HCT116 (cell line): Measurements from ENCODE around the gene TMEM98. TPM values are rescaled to one million over a fixed set of nuclear protein-coding genes. Genes with fewer than 3 reads are reported as not detected.

Source experiments
- ATAC-seq: fragments of 200-7000 bp; cut with Tn5 transposase; 2 replicates; pipeline ENCODE4 v1.9.1; 2020; ENCODE audit warnings: mild to moderate bottlenecking, moderate library complexity
- BruUV-seq: library from RNA; stranded (reverse); fragments of 400-500 nt; replicated peaks from 2 replicates; lab custom pipeline; 2021; lab: Mats Ljungman, UMichigan
- CTCF ChIA-PET: fragments of 300-600 bp; sonication (Branson Sonifier 250); formaldehyde crosslinking; loops from one replicate; lab custom pipeline; 2021; ENCODE audit warnings: antibody characterized with exemption; lab: Charles Lee
- POLR2A ChIA-PET: fragments of 300-600, 350-600 bp; sonication (Branson Sonifier 250); formaldehyde crosslinking; loops from one replicate; lab custom pipeline; 2021; ENCODE audit warnings: antibody characterized with exemption; lab: Charles Lee
- RAD21 ChIA-PET, 2 experiments: fragments of 300-600 bp; sonication (Branson Sonifier 250); formaldehyde crosslinking; loops; one replicate each; lab custom pipeline; 2023; ENCODE audit warnings: low total read pairs in 2 of 2; ENCODE audit not compliant: uncharacterized antibody in 2 of 2, unreplicated experiment in 2 of 2, low non-redundant PET in 1 of 2; lab: Charles Lee
- DNase-seq: peaks from one replicate; pipeline ENCODE4 v3.0.0-alpha.2; 2010; ENCODE audit warnings: low read depth, low spot score
- H2AFZ ChIP-seq: fragments of 200-600 bp; shearing (Covaris generic), sonication (generic); 2 replicates; pipeline ENCODE4 v1.6.1; 2017; ENCODE audit warnings: low read depth, mixed run types, mixed read lengths, antibody characterized with exemption, low read length; ENCODE audit not compliant: poor library complexity, severe bottlenecking
- H3K27ac ChIP-seq: 2 replicates; pipeline ENCODE4 v1.5.1; 2012; ENCODE audit warnings: low read depth, low read length
- H3K27me3 ChIP-seq: fragments of 200-600 bp; sonication (generic); 2 replicates; pipeline ENCODE4 v1.6.1; 2016; ENCODE audit warnings: mixed run types, low read length, mixed read lengths; ENCODE audit not compliant: insufficient read depth
- H3K36me3 ChIP-seq, 2 experiments: fragments of 200-500 bp in 1 of 2; fragments of 200-600 bp in 1 of 2; sonication (Bioruptor generic) in 1 of 2; sonication (generic) in 1 of 2; 2 replicates each; pipeline versions ENCODE4 v1.5.1 to v1.6.1; 2014 to 2016; ENCODE audit warnings: low read length in 2 of 2, inconsistent platforms in 1 of 2, mixed read lengths in 1 of 2, mixed run types in 1 of 2; ENCODE audit not compliant: insufficient read depth in 2 of 2, control insufficient read depth in 1 of 2
- H3K4me1 ChIP-seq, 2 experiments: fragments of 200-600 bp in 1 of 2; sonication (generic) in 1 of 2; 2 replicates each; pipeline versions ENCODE4 v1.5.1 to v1.6.1; 2012 to 2017; ENCODE audit warnings: low read length in 2 of 2, inconsistent platforms in 1 of 2, mild to moderate bottlenecking in 1 of 2, mixed read lengths in 1 of 2, mixed run types in 1 of 2, moderate library complexity in 1 of 2; ENCODE audit not compliant: insufficient read depth in 2 of 2, control insufficient read depth in 1 of 2
- H3K4me2 ChIP-seq: fragments of 200-600 bp; sonication (generic); 2 replicates; pipeline ENCODE4 v1.6.1; 2017; ENCODE audit warnings: mixed run types, low read length, mixed read lengths
- H3K4me3 ChIP-seq, 2 experiments: fragments of 200-600 bp in 1 of 2; sonication (generic) in 1 of 2; replicated peaks in 1 of 2; 2 replicates each; pipeline ENCODE4 v1.5.1; 2011 to 2016; ENCODE audit warnings: low read length in 2 of 2, control low read depth in 1 of 2, low read depth in 1 of 2, mild to moderate bottlenecking in 1 of 2, mixed read lengths in 1 of 2, mixed run types in 1 of 2
- H3K79me2 ChIP-seq: fragments of 200-600 bp; sonication (generic); 2 replicates; pipeline ENCODE4 v1.6.1; 2017; ENCODE audit warnings: mild to moderate bottlenecking, mixed run types, low read length, moderate library complexity, mixed read lengths; ENCODE audit not compliant: insufficient read depth
- H3K9ac ChIP-seq: fragments of 200-600 bp; sonication (generic); 2 replicates; pipeline ENCODE4 v1.6.1; 2016; ENCODE audit warnings: low read length, mixed read lengths
- H3K9me2 ChIP-seq: fragments of 200-600 bp; sonication (generic), shearing (Covaris generic); 2 replicates; pipeline ENCODE4 v1.6.1; 2017; ENCODE audit warnings: mixed run types, mild to moderate bottlenecking, moderate library complexity; ENCODE audit not compliant: insufficient read depth
- H3K9me3 ChIP-seq, 2 experiments: fragments of 200-500 bp in 1 of 2; fragments of 200-600 bp in 1 of 2; sonication (Bioruptor generic) in 1 of 2; sonication (generic) in 1 of 2; 2 replicates each; pipeline ENCODE4 v1.6.1; 2014 to 2017; ENCODE audit warnings: low read length in 2 of 2, mixed read lengths in 2 of 2, inconsistent platforms in 1 of 2, low read depth in 1 of 2, mild to moderate bottlenecking in 1 of 2, mixed run types in 1 of 2, moderate library complexity in 1 of 2; ENCODE audit not compliant: control insufficient read depth in 1 of 2, insufficient read depth in 1 of 2
- H4K20me1 ChIP-seq: fragments of 200-600 bp; sonication (generic), shearing (Covaris generic); 2 replicates; pipeline ENCODE4 v1.6.1; 2017; ENCODE audit warnings: mixed run types, mild to moderate bottlenecking, moderate library complexity; ENCODE audit not compliant: insufficient read depth
- ATF3 ChIP-seq: IDR thresholded peaks from 2 replicates; pipeline ENCODE4 v1.6.1; 2012
- CBX3 ChIP-seq: IDR thresholded peaks from 2 replicates; pipeline ENCODE4 v1.6.1; 2012; ENCODE audit warnings: low read depth
- ELF1 ChIP-seq: IDR thresholded peaks from 2 replicates; pipeline ENCODE4 v1.6.1; 2012; ENCODE audit warnings: low read depth, borderline replicate concordance
- EZH2 ChIP-seq: fragments of 200-600 bp; sonication (generic); IDR thresholded peaks from 2 replicates; pipeline ENCODE4 v1.6.1; 2017; ENCODE audit warnings: antibody characterized with exemption, mixed run types
- EZH2phosphoT487 ChIP-seq: fragments of 200-600 bp; IDR thresholded peaks from 2 replicates; pipeline ENCODE4 v1.6.1; 2018; ENCODE audit warnings: antibody characterized with exemption, borderline replicate concordance
- POLR2A ChIP-seq: IDR thresholded peaks from 2 replicates; pipeline ENCODE4 v1.7.0; 2011; ENCODE audit warnings: borderline replicate concordance; ENCODE audit not compliant: insufficient read depth, insufficient read length; ENCODE audit errors: extremely low read depth
- REST ChIP-seq: IDR thresholded peaks from 2 replicates; pipeline ENCODE4 v1.6.1; 2012; ENCODE audit warnings: low read depth
- SIN3A ChIP-seq: IDR thresholded peaks from 2 replicates; pipeline ENCODE4 v1.6.1; 2012; ENCODE audit warnings: low read depth
- SP1 ChIP-seq: IDR thresholded peaks from 2 replicates; pipeline ENCODE4 v1.6.1; 2012; ENCODE audit warnings: low read depth
- SRF ChIP-seq: IDR thresholded peaks from 2 replicates; pipeline ENCODE4 v1.6.1; 2012; ENCODE audit warnings: low read depth
- ZFX ChIP-seq: fragments of 450-650 bp; IDR thresholded peaks from 2 replicates; pipeline ENCODE4 v1.6.1; 2017
- ZNF274 ChIP-seq: fragments of 200-500 bp; sonication (Bioruptor generic); IDR thresholded peaks from 2 replicates; pipeline ENCODE4 v1.6.1; 2014; ENCODE audit warnings: mild to moderate bottlenecking, low read depth, low read length, inconsistent platforms
- intact Hi-C: fragments of 100-400 bp; cut with micrococcal nuclease; formaldehyde crosslinking; loops from 2 replicates; pipeline ENCODE4 v1.10.0; 2022
- total RNA-seq: library from RNA; stranded (reverse); gene quantifications from one replicate; pipeline ENCODE4 v1.2.1, GENCODE V29; 2021; ENCODE audit not compliant: unreplicated experiment

The TMEM98 gene
- total RNA-seq, 1 experiment from 2014 or later: 29.3 TPM

GRCh38 chr17:32988481-32989101 is 60.6 kb downstream of the TMEM98 start:
- intact Hi-C loops: no loop called here
- no peaks in the 10 kb centered on the region for H3K9me2 ChIP-seq
- no TSS peak for BruUV-seq
- no peaks in the 10 kb centered on the region for H3K79me2 ChIP-seq
- ChIA-PET CTCF (no interaction called here), POLR2A (no interaction called here), RAD21 (no interaction called here)
- H3K9ac ChIP-seq: no peak overlapping the region
- no peak overlapping the region for H3K27ac ChIP-seq
- H3K4me3 ChIP-seq: no peak overlapping the region
- H3K27me3 ChIP-seq: no peaks in the 10 kb centered on the region; the same call in 1 of the 2 replicates
- H3K4me1 ChIP-seq: no peaks in the 10 kb centered on the region
- H3K4me2 ChIP-seq: no peak overlapping the region
- H2AFZ ChIP-seq: no peak overlapping the region
- ATAC-seq (no peak), DNase-seq (no peak)
- TF ChIP-seq REST: no peak
- no peak for TF ChIP-seq POLR2A
- H4K20me1 ChIP-seq: no peaks in the 10 kb centered on the region
- no peaks in the 10 kb centered on the region for H3K9me3 ChIP-seq
- H3K36me3 ChIP-seq: no peaks in the 10 kb centered on the region

GRCh38 chr17:32992321-32993033 is 64.5 kb downstream of the TMEM98 start:
- Histone ChIP-seq H3K9ac (no peak overlapping the region), H3K27ac (no peak overlapping the region), H3K9me2 (no peaks in the 10 kb centered on the region), H3K36me3 (no peaks in the 10 kb centered on the region), H2AFZ (no peak overlapping the region), H3K9me3 (no peaks in the 10 kb centered on the region), H3K79me2 (no peaks in the 10 kb centered on the region), H3K4me1 (no peaks in the 10 kb centered on the region), H3K4me2 (no peak overlapping the region), H4K20me1 (no peaks in the 10 kb centered on the region), H3K27me3 (no peaks in the 10 kb centered on the region; the same call in 1 of the 2 replicates), H3K4me3 (no peak overlapping the region)
- ATAC-seq (no peak), DNase-seq (no peak)
- ChIA-PET RAD21 (no interaction called here), CTCF (no interaction called here), POLR2A (no interaction called here)
- intact Hi-C loops: no loop called here
- TF ChIP-seq SIN3A: no peak
- no peak for TF ChIP-seq EZH2
- no peak for TF ChIP-seq SP1
- no peak for TF ChIP-seq ELF1
- no peak for TF ChIP-seq ATF3
- TF ChIP-seq SRF: no peak
- TF ChIP-seq ZNF274: no peak
- TF ChIP-seq EZH2phosphoT487: no peak
- no peak for TF ChIP-seq ZFX
- TF ChIP-seq REST: no peak
- TF ChIP-seq POLR2A: no peak
- no peak for TF ChIP-seq CBX3
- BruUV-seq: no TSS peak
